IMR-90 (cell line): ENCODE results near the gene SSH2. TPM values are rescaled to one million over a fixed set of nuclear protein-coding genes. Genes with fewer than 3 reads are reported as not detected.
A peak's percentile ranks its signal among the peaks of the same experiment; 100 is the strongest.

Source experiments
- ATAC-seq: fragments of 200-7000 bp; cut with Tn5 transposase; 2 replicates; pipeline ENCODE4 v1.9.1; 2020; ENCODE audit warnings: low read depth, mild to moderate bottlenecking, moderate library complexity
- BruUV-seq: library from RNA; stranded (reverse); fragments of 400-500 nt; replicated peaks from 2 replicates; lab custom pipeline; 2021; lab: Mats Ljungman, UMichigan
- CTCF ChIA-PET: fragments of 300-600 bp; formaldehyde crosslinking; extraction: SDS; loops from one replicate; lab custom pipeline; 2021; ENCODE audit warnings: antibody characterized with exemption; lab: Yijun Ruan, JAX
- POLR2A ChIA-PET: fragments of 300-600 bp; sonication (Branson Sonifier 250); formaldehyde crosslinking; loops from one replicate; lab custom pipeline; 2022; ENCODE audit warnings: antibody characterized with exemption; ENCODE audit not compliant: unreplicated experiment; lab: Charles Lee
- DNase-seq: peaks from one replicate; pipeline ENCODE4 v3.0.0; 2013
- H2AFZ ChIP-seq: replicated peaks from 2 replicates; pipeline ENCODE3; 2013; ENCODE audit warnings: low read length, mild to moderate bottlenecking; ENCODE audit not compliant: poor library complexity
- H2AK5ac ChIP-seq: 2 replicates; pipeline ENCODE4 v1.6.1; 2013; ENCODE audit warnings: low read depth, low read length, inconsistent platforms
- H2AK9ac ChIP-seq: replicated peaks from 2 replicates; pipeline ENCODE3; 2013; ENCODE audit warnings: mild to moderate bottlenecking, low read depth, low read length, moderate library complexity; ENCODE audit not compliant: poor library complexity
- H2BK120ac ChIP-seq: 2 replicates; pipeline ENCODE4 v1.6.1; 2013; ENCODE audit warnings: low read depth, low read length, inconsistent platforms
- H2BK15ac ChIP-seq: 3 replicates; pipeline ENCODE4 v1.6.1; 2013; ENCODE audit warnings: low read depth, low read length, inconsistent platforms
- H2BK20ac ChIP-seq: 2 replicates; pipeline ENCODE4 v1.6.1; 2013; ENCODE audit warnings: low read depth, mild to moderate bottlenecking, inconsistent platforms, low read length, moderate library complexity
- H2BK5ac ChIP-seq: 2 replicates; pipeline ENCODE4 v1.6.1; 2013; ENCODE audit warnings: mild to moderate bottlenecking, low read depth, low read length, inconsistent platforms; ENCODE audit not compliant: poor library complexity, severe bottlenecking
- H3K14ac ChIP-seq: replicated peaks from 2 replicates; pipeline ENCODE4 v1.6.1; 2013; ENCODE audit warnings: low read depth, low read length, inconsistent platforms
- H3K18ac ChIP-seq: 2 replicates; pipeline ENCODE4 v1.6.1; 2013; ENCODE audit warnings: low read depth, low read length, control low read depth
- H3K23ac ChIP-seq: 2 replicates; pipeline ENCODE4 v1.6.1; 2013; ENCODE audit warnings: low read depth, low read length, inconsistent platforms
- H3K27ac ChIP-seq: 2 replicates; pipeline ENCODE4 v1.5.1; 2013; ENCODE audit warnings: mild to moderate bottlenecking, control low read depth, low read length; ENCODE audit not compliant: insufficient read depth
- H3K27me3 ChIP-seq: 2 replicates; pipeline ENCODE4 v1.6.1; 2013; ENCODE audit warnings: low read length; ENCODE audit not compliant: control insufficient read depth, insufficient read depth
- H3K36me3 ChIP-seq: 2 replicates; pipeline ENCODE4 v1.6.1; 2013; ENCODE audit warnings: low read length, mixed read lengths; ENCODE audit not compliant: control insufficient read depth, insufficient read depth
- H3K4ac ChIP-seq: 2 replicates; pipeline ENCODE4 v1.6.1; 2013; ENCODE audit warnings: low read depth, low read length, inconsistent platforms
- H3K4me1 ChIP-seq: 2 replicates; pipeline ENCODE4 v1.6.1; 2013; ENCODE audit warnings: low read length, mixed read lengths; ENCODE audit not compliant: control insufficient read depth, insufficient read depth
- H3K4me2 ChIP-seq: 2 replicates; pipeline ENCODE4 v1.6.1; 2013; ENCODE audit warnings: low read depth, mild to moderate bottlenecking, control low read depth, low read length, moderate library complexity
- H3K4me3 ChIP-seq: 2 replicates; pipeline ENCODE4 v1.5.1; 2013; ENCODE audit warnings: low read depth, mild to moderate bottlenecking, control low read depth, low read length, moderate library complexity; ENCODE audit not compliant: insufficient read depth
- H3K56ac ChIP-seq: 2 replicates; pipeline ENCODE4 v1.6.1; 2013; ENCODE audit warnings: low read length, inconsistent platforms; ENCODE audit not compliant: insufficient read depth; ENCODE audit errors: extremely low read depth
- H3K79me1 ChIP-seq, 2 experiments: 2 replicates each; pipeline ENCODE4 v1.6.1; 2013; ENCODE audit warnings: low read length in 2 of 2, inconsistent platforms in 1 of 2, low read depth in 1 of 2
- H3K9ac ChIP-seq: 2 replicates; pipeline ENCODE4 v1.6.1; 2013; ENCODE audit warnings: low read depth, low read length, control low read depth
- H3K9me1 ChIP-seq: 2 replicates; pipeline ENCODE4 v1.6.1; 2013; ENCODE audit warnings: low read length, inconsistent platforms; ENCODE audit not compliant: insufficient read depth
- H3K9me3 ChIP-seq: 2 replicates; pipeline ENCODE4 v1.6.1; 2013; ENCODE audit warnings: low read length; ENCODE audit not compliant: control insufficient read depth, insufficient read depth
- H4K20me1 ChIP-seq: 2 replicates; pipeline ENCODE4 v1.6.1; 2013; ENCODE audit warnings: low read length, inconsistent platforms; ENCODE audit not compliant: insufficient read depth
- H4K5ac ChIP-seq: 2 replicates; pipeline ENCODE4 v1.6.1; 2013; ENCODE audit warnings: mild to moderate bottlenecking, low read depth, low read length, control low read depth
- H4K8ac ChIP-seq, 2 experiments: 2 replicates each; pipeline ENCODE4 v1.6.1; 2013; ENCODE audit warnings: low read depth in 2 of 2, low read length in 2 of 2, control low read depth in 1 of 2, inconsistent platforms in 1 of 2
- H4K91ac ChIP-seq: 2 replicates; pipeline ENCODE4 v1.6.1; 2013; ENCODE audit warnings: low read depth, low read length, inconsistent platforms; ENCODE audit not compliant: insufficient read depth
- MAZ ChIP-seq: IDR thresholded peaks from 2 replicates; pipeline ENCODE4 v1.6.1; 2012; ENCODE audit warnings: low read depth, mild to moderate bottlenecking, low read length, improper control_type of control experiment, moderate library complexity, borderline replicate concordance
- NFE2L2 ChIP-seq: fragments of 150-350 bp; IDR thresholded peaks from 2 replicates; pipeline ENCODE4 v1.6.1; 2016; ENCODE audit warnings: low read depth, mild to moderate bottlenecking, low read length
- RAD21 ChIP-seq: IDR thresholded peaks from 2 replicates; pipeline ENCODE4 v1.6.1; 2012; ENCODE audit warnings: low read length, improper control_type of control experiment
- SMC3 ChIP-seq: fragments of 150-350 bp; IDR thresholded peaks from 2 replicates; pipeline ENCODE4 v1.6.1; 2016; ENCODE audit warnings: low read depth, mild to moderate bottlenecking, antibody characterized with exemption, low read length, moderate library complexity
- WGBS, 2 experiments: methylation state at CpG; one replicate each; pipeline versions ENCODE4 v1.1.5 to v1.1.7; 2013; ENCODE audit warnings: missing lambda C conversion rate in 2 of 2; ENCODE audit not compliant: insufficient read length in 1 of 2; ENCODE audit errors: extremely low coverage in 2 of 2; 5-methylcytosine and 5-hydroxymethylcytosine counted together
- dilution Hi-C: fragments of 300-500 bp; cut with HindIII; formaldehyde crosslinking; loops from one replicate; pipeline ENCODE4 v1.14.3; 2018; ENCODE audit warnings: low sequenced_read_pairs; ENCODE audit not compliant: unreplicated experiment
- in situ Hi-C: fragments of 300-500 bp; cut with MboI; formaldehyde crosslinking; loops from 3 replicates; pipeline ENCODE4 v1.14.3; 2019; ENCODE audit warnings: low sequenced_read_pairs, inconsistent platforms, mixed read lengths
- intact Hi-C: fragments of 100-400 bp; cut with micrococcal nuclease; formaldehyde crosslinking; loops from 2 replicates; pipeline ENCODE4 v1.10.0; 2022
- polyA plus RNA-seq, 3 experiments: library from polyadenylated mRNA; depleted of rRNA; stranded (reverse); fragments of >200 nt; gene quantifications; 2 replicates each; pipeline ENCODE4 v1.2.3, GENCODE V29; 2012; ENCODE audit warnings: low replicate concordance in 1 of 3
- total RNA-seq: library from RNA; depleted of rRNA; stranded (reverse); fragments of >200 nt; gene quantifications from 2 replicates; pipeline ENCODE4 v1.2.3, GENCODE V29; 2012
- TF ChIP-seq, protein P1 (sequence below): conservative IDR thresholded peaks from 2 replicates; pipeline ENCODE4 v1.5.1; 2012; ENCODE audit warnings: mild to moderate bottlenecking, low read depth, low read length, improper control_type of control experiment

The SSH2 gene
- total and polyA plus RNA-seq, 2 of the 4 experiments (the other 2 are of a cell fraction): 9.3 TPM

DNA sequence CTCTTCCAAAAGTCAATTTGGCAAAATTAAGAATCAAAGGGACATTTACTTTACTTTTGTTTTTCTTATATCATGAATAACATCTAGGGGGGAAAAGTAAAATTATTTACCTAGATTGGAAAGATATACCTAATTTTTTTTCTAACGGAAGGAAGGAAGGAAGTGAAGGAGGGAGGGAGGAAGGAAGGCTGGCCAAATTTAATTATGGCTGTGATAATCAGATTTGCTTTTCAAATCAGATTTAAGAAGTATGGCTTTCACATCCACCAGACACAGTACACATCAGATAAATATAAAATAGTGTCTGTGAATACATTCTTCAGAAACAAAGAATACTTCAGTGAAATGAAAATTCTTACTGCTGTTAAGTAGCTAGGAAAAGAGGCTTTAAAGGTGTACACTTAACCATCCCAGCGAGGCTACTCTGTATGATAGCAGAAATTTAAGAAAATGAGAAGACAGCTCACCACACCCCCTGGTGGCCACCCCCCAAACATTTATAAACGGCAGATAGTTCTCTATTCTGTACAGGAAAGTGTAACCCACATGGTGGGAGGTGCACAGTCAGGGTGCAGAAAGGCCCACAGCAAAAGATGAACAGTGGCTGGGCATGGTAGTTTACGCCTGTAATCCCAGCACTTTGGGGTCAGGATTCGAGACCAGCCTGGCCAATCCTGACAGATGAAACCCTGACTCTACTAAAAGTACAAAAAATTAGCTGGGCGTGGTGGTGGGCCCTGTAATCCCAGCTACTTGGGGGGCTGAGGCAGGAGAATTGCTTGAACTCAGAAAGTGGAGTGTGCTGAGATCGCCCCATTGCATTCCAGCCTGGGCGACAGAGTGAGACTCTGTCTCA lies 150.8 kb downstream of the SSH2 start:
- Histone ChIP-seq H2AFZ (no peak overlapping the region), H3K4me2 (no peak overlapping the region), H2BK15ac (no peak overlapping the region), H3K79me1 (no peaks in the 10 kb centered on the region; a peak in 2 of 4 replicates), H3K14ac (no peak overlapping the region), H3K4me1 (peaks cover 3% of the 10 kb centered on the region; the same call in 1 of the 2 replicates), H3K9me1 (no peaks in the 10 kb centered on the region), H2BK5ac (no peak overlapping the region), H4K20me1 (no peaks in the 10 kb centered on the region), H4K5ac (no peak overlapping the region), H2AK5ac (0 out of 2 replicates have a peak overlapping the region, but pooled peaks have one; percentile 44), H3K23ac (no peak overlapping the region), H2BK20ac (no peak overlapping the region), H2BK120ac (no peak overlapping the region), H4K91ac (no peak overlapping the region), H3K36me3 (no peaks in the 10 kb centered on the region), H3K9me3 (no peaks in the 10 kb centered on the region), H4K8ac (peak overlapping the region in 1 of 2 experiments; percentile 60; a peak in 1 of 4 replicates), H2AK9ac (no peak overlapping the region), H3K4ac (peak overlapping the region; percentile 30), H3K9ac (no peak overlapping the region), H3K56ac (no peak overlapping the region), H3K18ac (no peak overlapping the region), H3K27ac (no peak overlapping the region), H3K4me3 (no peak overlapping the region), H3K27me3 (no peaks in the 10 kb centered on the region)
- peak; percentile 99 for ATAC-seq
- BruUV-seq: no TSS peak
- CTCF ChIA-PET: interaction anchor here (0.5 to 4.0 kb wide), 12 partner anchors 15 to 968 kb away, joined by 3 to 32 read pairs (median 3); partner anchors contain the start of gene CORO6
- dilution Hi-C loops (no loop called here), intact Hi-C loops (loop anchor here (1.0 kb wide), 2 partner anchors 140 to 199 kb away; no protein-coding TSS in a partner anchor), in situ Hi-C loops (loop anchor here (5.0 kb wide), 1 partner anchor 137 kb away; no protein-coding TSS in a partner anchor)
- DNase-seq: peak; percentile 46
- POLR2A ChIA-PET: interaction anchor here (0.5 to 0.6 kb wide), 3 partner anchors 13 to 125 kb away, joined by 3 to 4 read pairs (median 3); no protein-coding TSS in a partner anchor
- no peak for TF ChIP-seq NFE2L2
- TF ChIP-seq, protein P1, sequence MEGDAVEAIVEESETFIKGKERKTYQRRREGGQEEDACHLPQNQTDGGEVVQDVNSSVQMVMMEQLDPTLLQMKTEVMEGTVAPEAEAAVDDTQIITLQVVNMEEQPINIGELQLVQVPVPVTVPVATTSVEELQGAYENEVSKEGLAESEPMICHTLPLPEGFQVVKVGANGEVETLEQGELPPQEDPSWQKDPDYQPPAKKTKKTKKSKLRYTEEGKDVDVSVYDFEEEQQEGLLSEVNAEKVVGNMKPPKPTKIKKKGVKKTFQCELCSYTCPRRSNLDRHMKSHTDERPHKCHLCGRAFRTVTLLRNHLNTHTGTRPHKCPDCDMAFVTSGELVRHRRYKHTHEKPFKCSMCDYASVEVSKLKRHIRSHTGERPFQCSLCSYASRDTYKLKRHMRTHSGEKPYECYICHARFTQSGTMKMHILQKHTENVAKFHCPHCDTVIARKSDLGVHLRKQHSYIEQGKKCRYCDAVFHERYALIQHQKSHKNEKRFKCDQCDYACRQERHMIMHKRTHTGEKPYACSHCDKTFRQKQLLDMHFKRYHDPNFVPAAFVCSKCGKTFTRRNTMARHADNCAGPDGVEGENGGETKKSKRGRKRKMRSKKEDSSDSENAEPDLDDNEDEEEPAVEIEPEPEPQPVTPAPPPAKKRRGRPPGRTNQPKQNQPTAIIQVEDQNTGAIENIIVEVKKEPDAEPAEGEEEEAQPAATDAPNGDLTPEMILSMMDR: peak; percentile 73
- TF ChIP-seq SMC3: peak; percentile 82
- no peak for TF ChIP-seq MAZ
- TF ChIP-seq RAD21: peak; percentile 71
- 48% methylated on average over 2 of the region's 8 CpGs; no CpG with 5 or more reads in 1 of the 2 experiments for WGBS, 2 experiments
